HG03196 (cell line): ENCODE data around the gene RFX1.
"Not testable (repeated sequence)": the region's sequence is repeated elsewhere in the genome, so short reads cannot be mapped to it uniquely, and the experiment has no call there.

Experiments
- ATAC-seq: cut with Tn5 transposase; IDR thresholded peaks from one replicate; pipeline ENCODE4 v1.9.1; 2021; ENCODE audit not compliant: unreplicated experiment

RFX1 gene

GRCh38 chr19:13937479-13938300 is 68.4 kb downstream of the RFX1 start:
- ATAC-seq, result no peak

GRCh38 chr19:13935765-13936510 is 70.2 kb downstream of the RFX1 start:
- no peak for ATAC-seq

- no peak for ATAC-seq
Measured at GRCh38 chr19:13934785-13935109, 71.4 kb downstream of the RFX1 start.

- no peak for ATAC-seq
Measured at GRCh38 chr19:13932911-13933393, 73.2 kb downstream of the RFX1 start.

- no peak for ATAC-seq
Measured at GRCh38 chr19:13932149-13932637, 73.9 kb downstream of the RFX1 start.

GRCh38 chr19:13931391-13932148 is 74.5 kb downstream of the RFX1 start:
- no peak for ATAC-seq

GRCh38 chr19:13930402-13930801 is 75.7 kb downstream of the RFX1 start:
- ATAC-seq, result no peak

- ATAC-seq, result no peak
Measured at GRCh38 chr19:13929956-13930355, 76.2 kb downstream of the RFX1 start.

GRCh38 chr19:13929340-13929739 is 76.8 kb downstream of the RFX1 start:
- no peak for ATAC-seq

- ATAC-seq, result no peak
Measured at GRCh38 chr19:13926715-13927114, 79.4 kb downstream of the RFX1 start.

GRCh38 chr19:13926010-13926409 is 80.1 kb downstream of the RFX1 start:
- no peak for ATAC-seq

- ATAC-seq, result no peak
Measured at GRCh38 chr19:13923194-13923987, 82.7 kb downstream of the RFX1 start.

- not testable (repeated sequence) for ATAC-seq
Measured at GRCh38 chr19:13922118-13922517, 84.0 kb downstream of the RFX1 start.

GRCh38 chr19:13920940-13921747 is 85.0 kb downstream of the RFX1 start:
- ATAC-seq, result no peak

- ATAC-seq, result no peak
Measured at GRCh38 chr19:13920524-13920923, 85.6 kb downstream of the RFX1 start.

GRCh38 chr19:13918726-13919411 is 87.3 kb downstream of the RFX1 start:
- no peak for ATAC-seq

GRCh38 chr19:13917888-13918406 is 88.2 kb downstream of the RFX1 start:
- ATAC-seq, result no peak

- no peak for ATAC-seq
Measured at GRCh38 chr19:13914777-13915176, 91.3 kb downstream of the RFX1 start.

- ATAC-seq, result no peak
Measured at GRCh38 chr19:13913352-13913751, 92.8 kb downstream of the RFX1 start.
